ENCODE data around the gene DAPK2.

Gene DAPK2

GRCh38 chr15:64044300-64045100 is 1.8 kb downstream of the DAPK2 start:
- DNase-seq (ENCODE audit: low spot score) = no peak
- Histone ChIP-seq H3K4me3 (no peak overlapping the region), H3K27ac (no peak overlapping the region)
- no peak for TF ChIP-seq CTCF (IDR thresholded peaks at IDR 0.05)

GRCh38 chr15:64038878-64039610 is 7.2 kb downstream of the DAPK2 start:
- Histone ChIP-seq H3K4me3 (no peak overlapping the region), H3K27ac (no peak overlapping the region)
- DNase-seq (ENCODE audit: low spot score) = no peak
- no peak for TF ChIP-seq CTCF (IDR thresholded peaks at IDR 0.05)

GRCh38 chr15:64037966-64038365 is 8.3 kb downstream of the DAPK2 start:
- no peak overlapping the region for H3K27ac ChIP-seq
- H3K4me3 ChIP-seq = no peak overlapping the region
- no peak for DNase-seq (ENCODE audit: low spot score)
- TF ChIP-seq CTCF (IDR thresholded peaks at IDR 0.05) = no peak

- no peak for DNase-seq (ENCODE audit: low spot score)
- no peak for TF ChIP-seq CTCF (IDR thresholded peaks at IDR 0.05)
- Histone ChIP-seq H3K27ac (no peak overlapping the region), H3K4me3 (no peak overlapping the region)
These were observed 9.2 kb downstream of the DAPK2 start for GRCh38 chr15:64037116-64037515.

GRCh38 chr15:64035525-64035924 is 10.8 kb downstream of the DAPK2 start:
- no peak for TF ChIP-seq CTCF (IDR thresholded peaks at IDR 0.05)
- Histone ChIP-seq H3K27ac (no peak overlapping the region), H3K4me3 (no peak overlapping the region)
- no peak for DNase-seq (ENCODE audit: low spot score)

GRCh38 chr15:64034519-64034918 is 11.8 kb downstream of the DAPK2 start:
- no peak overlapping the region for H3K4me3 ChIP-seq
- H3K27ac ChIP-seq = no peak overlapping the region
- TF ChIP-seq CTCF (IDR thresholded peaks at IDR 0.05) = no peak
- no peak for DNase-seq (ENCODE audit: low spot score)

- Histone ChIP-seq H3K4me3 (no peak overlapping the region), H3K27ac (no peak overlapping the region)
- TF ChIP-seq CTCF (IDR thresholded peaks at IDR 0.05) = no peak
- DNase-seq (ENCODE audit: low spot score) = no peak
These were observed 14.0 kb downstream of the DAPK2 start for GRCh38 chr15:64032329-64032728.

All from coronary artery (tissue), 2 donors.